ENCODE data around the gene PCK1. TPM values are rescaled to one million over a fixed set of nuclear protein-coding genes. Genes with fewer than 3 reads are reported as not detected.

The PCK1 gene
- total and polyA plus RNA-seq, 8 donors: 0.12 to 311 (median 0.67) TPM

DNA sequence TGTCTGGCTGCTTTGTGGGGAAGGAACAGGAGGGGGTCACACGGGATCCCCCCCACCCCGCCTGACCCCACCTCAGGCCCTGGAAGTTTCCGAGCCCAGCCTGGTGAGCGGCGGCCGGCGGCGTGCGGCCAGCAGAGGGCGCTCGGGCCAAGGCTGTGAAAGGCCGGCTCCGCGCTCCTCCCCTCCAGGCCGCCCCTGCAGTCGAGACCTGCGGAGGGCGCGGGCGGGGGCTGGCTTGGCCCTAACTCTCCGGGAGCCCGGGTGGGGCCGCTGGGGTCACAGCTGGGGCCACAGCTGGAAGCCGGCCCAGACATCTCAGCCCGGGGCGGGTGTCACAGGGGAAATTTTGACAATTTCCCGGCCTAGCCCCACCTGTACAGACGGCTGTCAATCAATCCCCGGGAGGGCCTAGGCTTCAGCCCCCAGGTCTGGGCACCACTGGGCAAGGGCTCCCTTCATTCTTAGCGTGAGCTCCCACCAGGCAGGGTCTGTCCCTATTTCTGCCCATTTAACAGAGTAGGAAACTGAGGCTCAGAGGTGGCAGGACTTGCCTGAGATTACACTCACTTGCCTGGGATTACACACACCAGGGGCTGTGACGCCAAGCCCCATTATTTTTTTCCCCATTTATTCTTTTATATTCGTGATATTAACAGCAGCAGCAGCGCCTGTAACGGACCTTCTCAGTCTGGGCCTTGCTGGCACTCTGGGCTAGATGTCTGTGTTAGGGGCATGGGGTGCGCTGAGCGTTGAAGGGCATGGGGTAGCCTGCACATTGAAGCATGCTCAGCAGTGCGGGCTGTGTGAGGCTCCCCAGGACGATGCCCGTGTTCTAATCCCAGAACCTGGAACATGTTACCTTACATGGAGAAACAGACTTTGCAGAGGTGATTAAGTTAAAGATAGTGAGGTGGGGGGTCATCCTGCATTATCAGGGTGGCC, 36.4 kb downstream of the PCK1 start:
- H3K27ac ChIP-seq: no peak overlapping the region
- H3K4me3 ChIP-seq: peak overlapping the region in 3 of 4 donors; percentile 6 to 31 (median 9)
- H3K9me3 ChIP-seq: no peaks in the 10 kb centered on the region
- no peaks in the 10 kb centered on the region for H3K36me3 ChIP-seq
- H3K27me3 ChIP-seq: peaks cover 0 to 38% (median 4%) of the 10 kb centered on the region in 3 donors
- intact Hi-C loops (cut with DNase I; ENCODE audit: low total_unique reads): loop anchor here (2.0 to 10.0 kb wide), 2 partner anchors 80 to 212 kb away; no protein-coding TSS in a partner anchor
- TF ChIP-seq EP300 (IDR thresholded peaks at IDR 0.05): no peak
- no peak for TF ChIP-seq POLR2AphosphoS5 (IDR thresholded peaks at IDR 0.05)
- TF ChIP-seq POLR2A (IDR thresholded peaks at IDR 0.05): no peak
- TF ChIP-seq, protein P1, sequence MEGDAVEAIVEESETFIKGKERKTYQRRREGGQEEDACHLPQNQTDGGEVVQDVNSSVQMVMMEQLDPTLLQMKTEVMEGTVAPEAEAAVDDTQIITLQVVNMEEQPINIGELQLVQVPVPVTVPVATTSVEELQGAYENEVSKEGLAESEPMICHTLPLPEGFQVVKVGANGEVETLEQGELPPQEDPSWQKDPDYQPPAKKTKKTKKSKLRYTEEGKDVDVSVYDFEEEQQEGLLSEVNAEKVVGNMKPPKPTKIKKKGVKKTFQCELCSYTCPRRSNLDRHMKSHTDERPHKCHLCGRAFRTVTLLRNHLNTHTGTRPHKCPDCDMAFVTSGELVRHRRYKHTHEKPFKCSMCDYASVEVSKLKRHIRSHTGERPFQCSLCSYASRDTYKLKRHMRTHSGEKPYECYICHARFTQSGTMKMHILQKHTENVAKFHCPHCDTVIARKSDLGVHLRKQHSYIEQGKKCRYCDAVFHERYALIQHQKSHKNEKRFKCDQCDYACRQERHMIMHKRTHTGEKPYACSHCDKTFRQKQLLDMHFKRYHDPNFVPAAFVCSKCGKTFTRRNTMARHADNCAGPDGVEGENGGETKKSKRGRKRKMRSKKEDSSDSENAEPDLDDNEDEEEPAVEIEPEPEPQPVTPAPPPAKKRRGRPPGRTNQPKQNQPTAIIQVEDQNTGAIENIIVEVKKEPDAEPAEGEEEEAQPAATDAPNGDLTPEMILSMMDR (IDR thresholded peaks at IDR 0.05): peak in 5 of 7 experiments; percentile 77 to 98 (median 85)
- 18 to 54% (median 24%) methylated on average over 13 to 39 of the region's 39 CpGs for WGBS, 5 donors
- peak; percentile 77 to 89 for DNase-seq
- H3K4me1 ChIP-seq: peaks cover 0 to 18% (median 11%) of the 10 kb centered on the region in 4 donors

DNA sequence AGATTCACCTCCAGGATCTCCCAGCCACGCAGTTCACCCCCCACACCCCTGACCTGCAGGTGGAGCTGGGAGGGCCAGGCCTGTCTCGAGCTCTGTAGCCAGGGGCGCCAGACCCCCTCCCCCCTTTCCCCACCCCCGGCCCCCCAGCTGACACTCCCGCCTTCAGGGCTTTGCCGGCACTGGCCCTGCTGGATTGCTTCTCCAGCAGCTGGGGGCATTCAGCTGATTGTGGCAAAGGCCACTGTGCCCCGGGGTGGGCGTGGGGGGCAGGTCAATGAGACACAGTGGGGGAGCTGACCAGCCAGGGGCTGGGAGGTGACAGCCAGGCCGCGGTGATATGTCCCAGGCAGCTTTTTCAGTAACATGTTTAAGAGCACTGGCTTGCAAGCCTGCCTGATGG, 37.1 kb downstream of the PCK1 start:
- Histone ChIP-seq H3K36me3 (no peaks in the 10 kb centered on the region), H3K9me3 (no peaks in the 10 kb centered on the region), H3K27me3 (peaks cover 0 to 38% (median 4%) of the 10 kb centered on the region in 3 donors), H3K4me1 (peaks cover 0 to 18% (median 11%) of the 10 kb centered on the region in 4 donors), H3K27ac (no peak overlapping the region), H3K4me3 (no peak overlapping the region)
- no peak for TF ChIP-seq POLR2A (IDR thresholded peaks at IDR 0.05)
- TF ChIP-seq, protein P1 (IDR thresholded peaks at IDR 0.05): no peak
- no peak for TF ChIP-seq POLR2AphosphoS5 (IDR thresholded peaks at IDR 0.05)
- no peak for TF ChIP-seq EP300 (IDR thresholded peaks at IDR 0.05)
- DNase-seq: no peak
- intact Hi-C loops (cut with DNase I; ENCODE audit: low total_unique reads): loop anchor here (2.0 to 10.0 kb wide), 2 partner anchors 213 to 607 kb away; no protein-coding TSS in a partner anchor
- 42 to 55% (median 50%) methylated on average over 2 to 10 of the region's 10 CpGs for WGBS, 5 donors

DNA sequence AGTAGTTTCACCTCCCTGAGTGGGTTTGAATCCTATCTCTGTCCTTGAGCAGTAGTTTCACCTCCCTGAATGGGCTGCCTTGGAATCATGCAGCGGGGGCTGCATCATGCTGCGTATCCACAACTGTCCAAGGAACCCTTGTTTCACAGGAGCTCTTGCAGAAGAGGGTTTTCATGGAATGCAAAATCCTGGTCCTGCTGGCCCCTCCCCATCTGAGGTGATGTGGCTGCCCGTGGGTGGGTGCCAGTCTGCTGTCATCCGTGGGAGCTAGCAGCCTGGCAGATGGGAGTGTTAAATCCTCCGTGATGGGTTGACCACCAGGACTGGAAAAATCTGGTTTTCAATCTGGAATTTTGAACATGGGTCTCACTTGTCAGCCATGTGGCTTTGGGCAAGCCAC, 37.6 kb downstream of the PCK1 start:
- Histone ChIP-seq H3K9me3 (no peaks in the 10 kb centered on the region), H3K4me3 (no peak overlapping the region), H3K36me3 (no peaks in the 10 kb centered on the region), H3K4me1 (peaks cover 0 to 18% (median 11%) of the 10 kb centered on the region in 4 donors), H3K27me3 (peaks cover 0 to 38% (median 4%) of the 10 kb centered on the region in 3 donors), H3K27ac (no peak overlapping the region)
- 75 to 80% (median 78%) methylated on average over 4 to 5 of the region's 5 CpGs for WGBS, 5 donors
- TF ChIP-seq, protein P1 (IDR thresholded peaks at IDR 0.05): no peak
- no peak for TF ChIP-seq POLR2A (IDR thresholded peaks at IDR 0.05)
- DNase-seq: no peak
- intact Hi-C loops (cut with DNase I; ENCODE audit: low total_unique reads): loop anchor here (2.0 to 10.0 kb wide), 2 partner anchors 214 to 606 kb away; no protein-coding TSS in a partner anchor

DNA sequence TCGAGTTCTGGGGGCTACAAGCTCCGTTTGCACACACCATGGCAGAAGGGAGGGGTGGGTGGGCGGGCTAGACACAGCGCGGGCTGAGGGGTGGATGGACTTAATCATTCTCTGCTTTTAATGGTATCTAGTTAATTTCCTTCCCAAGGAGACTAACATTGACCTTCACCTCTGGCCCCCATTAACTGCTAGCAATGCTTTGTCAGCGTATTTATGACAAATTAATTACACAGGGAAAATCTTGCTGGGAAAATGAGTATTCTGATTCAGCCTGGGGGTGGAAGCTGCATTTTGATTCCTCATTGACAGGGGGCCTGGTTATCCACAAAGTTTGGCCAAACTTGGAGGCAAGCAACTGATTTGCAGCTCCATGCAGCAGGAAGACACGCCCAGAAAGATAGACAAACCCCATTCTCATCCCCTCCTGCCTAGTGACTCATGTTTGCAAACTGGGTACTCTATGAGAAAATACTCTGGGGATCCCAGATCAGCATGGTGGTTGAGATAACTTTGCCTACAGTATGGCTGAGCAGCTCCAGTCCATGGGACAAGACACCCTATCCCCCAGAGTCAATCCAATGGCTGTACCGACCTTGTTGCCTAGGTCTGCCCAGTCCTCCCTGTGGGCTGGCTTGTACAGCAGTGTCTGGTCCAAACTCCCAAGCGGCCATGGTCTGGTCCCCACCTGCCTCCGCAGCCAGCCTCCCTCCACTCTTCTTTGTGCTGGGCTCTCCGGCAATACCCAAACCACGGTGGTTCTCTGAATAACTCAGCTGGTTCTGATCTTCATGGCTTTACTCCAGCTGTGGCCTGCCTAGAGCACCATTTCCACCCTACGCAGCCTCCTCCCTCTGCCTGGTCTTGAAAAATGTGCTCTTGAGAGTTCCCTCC, 39.7 kb downstream of the PCK1 start:
- Histone ChIP-seq H3K4me3 (no peak overlapping the region), H3K27me3 (peaks cover 0 to 38% (median 7%) of the 10 kb centered on the region in 3 donors), H3K36me3 (no peaks in the 10 kb centered on the region), H3K4me1 (peaks cover 0 to 9% (median 8%) of the 10 kb centered on the region in 4 donors), H3K9me3 (no peaks in the 10 kb centered on the region), H3K27ac (no peak overlapping the region)
- WGBS, 5 donors: 63 to 69% (median 66%) methylated on average over 11 to 13 of the region's 13 CpGs
- intact Hi-C loops (cut with DNase I; ENCODE audit: low total_unique reads): no loop called here
- DNase-seq: no peak
- TF ChIP-seq POLR2A (IDR thresholded peaks at IDR 0.05) (no peak), POLR2AphosphoS5 (IDR thresholded peaks at IDR 0.05) (no peak), EP300 (IDR thresholded peaks at IDR 0.05) (no peak)
- TF ChIP-seq, protein P1 (IDR thresholded peaks at IDR 0.05): no peak

Data from stomach (tissue), 9 donors.